ENCODE measurements around the gene ZFHX3.
A peak's percentile ranks its signal among the peaks of the same experiment; 100 is the strongest.

ZFHX3 gene

DNA sequence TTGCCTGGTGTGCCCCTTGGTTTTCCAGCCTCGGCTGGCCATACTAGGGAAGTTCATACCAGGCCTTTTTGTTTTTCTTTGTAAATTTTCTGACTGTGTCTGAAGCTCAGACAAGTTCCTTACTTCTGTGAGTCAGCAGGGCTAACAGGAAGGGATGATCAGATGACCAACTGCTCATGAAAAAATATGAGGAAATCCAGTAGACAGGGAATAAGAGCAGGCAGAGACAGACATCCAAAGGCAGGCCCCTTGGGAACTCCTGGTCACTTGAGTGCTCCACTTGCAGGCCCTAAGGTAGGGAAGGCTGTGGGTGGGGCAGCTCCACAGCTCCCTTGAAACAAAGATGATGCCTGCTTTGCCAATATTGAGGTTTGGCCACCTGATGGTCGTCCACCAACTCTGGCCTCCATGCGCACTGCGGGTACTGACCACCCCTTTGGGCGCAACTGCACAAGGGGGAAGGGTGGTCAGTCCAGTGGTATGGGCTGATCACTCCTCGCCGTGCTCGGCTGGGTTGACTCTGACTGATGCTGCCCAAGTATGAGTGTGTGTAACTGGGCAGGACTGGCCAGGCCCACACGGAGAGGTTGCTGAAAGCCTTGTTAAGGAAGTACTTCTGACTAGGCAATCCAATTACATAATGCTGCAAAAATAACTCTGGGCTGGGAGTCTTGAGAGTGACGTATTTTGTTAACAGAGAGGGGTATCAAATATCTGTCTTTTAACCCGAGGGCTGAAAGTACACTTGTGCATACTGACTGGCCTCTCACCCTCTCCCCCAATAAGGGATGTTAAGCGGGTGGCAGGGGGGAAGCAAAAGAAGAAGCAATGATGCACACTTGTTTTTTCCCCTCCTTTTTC is 20.8 kb upstream of the ZFHX3 start:
- DNase-seq: no peak

DNA sequence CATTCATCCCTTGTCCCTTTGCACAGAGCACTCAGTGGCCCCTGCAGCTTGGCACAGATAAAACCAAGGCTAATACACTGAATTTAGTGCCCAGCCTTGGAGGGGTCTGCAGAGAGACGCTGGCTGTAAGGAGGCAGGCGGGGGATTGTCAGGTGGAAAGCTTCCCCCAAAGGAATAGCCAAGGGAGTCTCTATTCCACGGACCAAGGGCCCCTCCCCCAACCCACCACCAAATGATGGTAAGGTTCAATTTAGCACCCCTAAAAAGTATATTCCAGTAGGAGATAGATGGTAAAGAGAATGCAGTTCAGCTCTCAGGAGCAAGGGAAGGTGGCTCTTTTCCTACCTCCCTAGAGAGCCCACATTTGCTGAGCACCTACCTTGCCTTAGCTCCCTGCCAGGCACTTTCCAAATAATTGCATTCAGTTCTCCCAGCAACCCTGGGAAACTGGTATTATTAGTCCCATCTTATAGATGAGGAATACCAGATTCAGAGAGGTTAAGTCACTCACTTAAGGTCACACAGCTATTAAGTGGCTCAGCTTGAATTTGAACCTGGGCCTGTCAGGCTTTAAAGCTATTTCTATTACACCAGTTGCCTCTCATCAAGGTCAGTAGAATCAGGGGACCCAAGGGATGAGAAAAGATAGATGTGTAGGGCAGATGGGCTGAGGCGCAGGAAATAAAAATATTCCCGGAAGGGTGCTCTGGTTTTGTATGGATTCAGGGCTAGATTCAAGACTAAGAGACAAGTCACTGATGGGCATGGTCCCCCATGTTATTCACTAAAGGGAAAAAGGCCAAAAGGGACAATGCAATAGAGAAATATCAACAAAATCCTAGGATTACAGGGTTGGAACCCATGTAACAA is 20.0 kb upstream of the ZFHX3 start:
- no peak for DNase-seq

- DNase-seq: no peak
These were observed 19.2 kb upstream of the ZFHX3 start for GRCh38 chr16:73066927-73067670.

- no peak for DNase-seq
These were observed 18.5 kb upstream of the ZFHX3 start for GRCh38 chr16:73066331-73066926.

- DNase-seq: no peak
These were observed 17.9 kb upstream of the ZFHX3 start for GRCh38 chr16:73065632-73066330.

GRCh38 chr16:73064994-73065545 is 17.1 kb upstream of the ZFHX3 start:
- no peak for DNase-seq

- DNase-seq: no peak
These were observed 16.5 kb upstream of the ZFHX3 start for GRCh38 chr16:73064212-73064993.

DNA sequence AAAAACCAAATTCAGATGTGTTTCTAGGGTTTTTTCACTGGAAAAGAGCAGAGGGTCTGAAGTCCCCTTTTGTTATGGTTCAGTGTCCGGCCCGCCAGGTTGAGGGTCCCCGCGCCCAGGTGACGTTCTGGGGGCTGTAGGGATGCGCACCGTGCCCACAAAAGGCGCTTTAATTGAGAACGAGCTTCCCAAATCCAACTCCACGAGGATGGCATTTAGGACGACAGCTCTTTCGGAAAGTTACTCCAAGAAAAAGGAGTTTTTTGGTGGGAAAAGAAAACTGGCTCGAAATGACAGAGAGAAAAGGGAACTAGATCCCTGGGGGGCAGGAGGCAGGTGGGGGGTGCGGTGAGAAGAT is 15.9 kb upstream of the ZFHX3 start:
- DNase-seq: no peak

- DNase-seq: no peak
These were observed 15.1 kb upstream of the ZFHX3 start for GRCh38 chr16:73062743-73063733.

- DNase-seq: no peak
These were observed 14.2 kb upstream of the ZFHX3 start for GRCh38 chr16:73062001-73062616.

- no peak for DNase-seq
These were observed 13.1 kb upstream of the ZFHX3 start for GRCh38 chr16:73060892-73061490.

GRCh38 chr16:73059779-73060615 is 12.1 kb upstream of the ZFHX3 start:
- no peak for DNase-seq

DNA sequence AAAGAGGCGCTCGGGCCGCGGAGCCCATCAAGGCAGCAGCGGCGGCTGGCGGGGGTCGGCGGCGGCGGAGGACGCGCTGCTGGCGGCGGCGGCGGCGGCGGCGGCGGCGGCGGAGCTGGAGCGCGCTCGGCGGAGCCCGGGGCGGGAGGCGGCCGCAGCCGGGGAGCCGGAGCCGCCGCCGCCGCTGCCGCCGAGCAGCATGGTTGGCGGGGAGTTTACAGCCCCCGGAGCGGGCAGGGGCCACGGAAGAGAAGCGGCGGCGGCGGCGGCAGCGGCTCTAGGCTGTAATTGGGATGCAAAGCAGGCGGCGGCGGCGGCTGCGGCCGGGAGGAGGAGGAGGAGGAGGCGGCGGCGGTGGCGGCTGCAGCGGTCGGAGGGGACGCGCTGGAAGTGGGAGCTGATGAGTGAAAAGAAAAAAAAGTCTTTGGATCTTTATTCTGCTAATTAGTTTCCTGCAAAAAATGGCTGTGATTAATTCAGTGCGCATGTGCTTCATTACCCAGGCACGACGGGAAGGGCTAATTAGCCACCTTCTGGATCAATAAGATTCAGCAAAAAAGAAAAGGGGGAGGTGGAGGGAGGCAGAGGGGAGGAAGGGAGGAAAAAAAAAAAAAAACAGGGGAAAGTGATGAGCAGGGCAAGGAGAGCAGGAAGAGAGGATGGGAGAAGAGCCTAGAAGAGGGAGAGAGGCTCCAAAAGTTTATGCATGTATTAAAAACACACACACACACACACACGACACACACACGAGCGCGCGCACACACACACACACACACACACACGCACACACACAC is 10.9 kb upstream of the ZFHX3 start:
- DNase-seq: peak; percentile 21

DNA sequence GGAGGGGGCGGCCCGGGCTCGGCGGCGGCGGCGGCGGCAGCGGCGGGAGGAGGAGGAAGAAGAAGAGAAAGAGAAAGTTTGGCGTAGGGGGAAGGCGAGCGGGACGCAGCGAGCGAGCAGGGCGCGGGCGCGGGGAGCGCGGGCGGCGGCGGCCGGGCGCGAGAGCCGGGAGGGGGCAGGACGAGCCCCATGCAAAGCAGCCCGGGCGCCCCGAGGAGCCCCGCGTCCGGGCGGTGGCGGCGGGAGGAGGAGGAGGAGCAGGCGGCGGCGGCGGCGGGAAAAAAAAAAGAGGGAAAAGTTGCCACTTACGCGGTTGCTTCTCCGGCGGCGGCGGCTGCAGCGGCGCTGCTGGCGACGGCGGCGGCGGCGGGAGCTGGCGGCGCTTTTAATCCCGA is 10.3 kb upstream of the ZFHX3 start:
- DNase-seq: peak; percentile 27

GRCh38 chr16:73057291-73058210 is 9.6 kb upstream of the ZFHX3 start:
- DNase-seq: no peak

GRCh38 chr16:73056921-73057290 is 9.0 kb upstream of the ZFHX3 start:
- no peak for DNase-seq

All from activated CD4-positive, alpha-beta T cell treated with anti-CD3 and anti-CD28 coated beads, Interleukin-2, Interleukin-6, amounts not matched to agents 100 ng/mL and 50 ng/mL, durations not matched to agents 16 hours and 8 hours (primary cell).